ENCODE results near the gene ZMIZ1.
"Not testable (repeated sequence)": the region's sequence is repeated elsewhere in the genome, so short reads cannot be mapped to it uniquely, and the experiment has no call there.

ZMIZ1 gene

DNA sequence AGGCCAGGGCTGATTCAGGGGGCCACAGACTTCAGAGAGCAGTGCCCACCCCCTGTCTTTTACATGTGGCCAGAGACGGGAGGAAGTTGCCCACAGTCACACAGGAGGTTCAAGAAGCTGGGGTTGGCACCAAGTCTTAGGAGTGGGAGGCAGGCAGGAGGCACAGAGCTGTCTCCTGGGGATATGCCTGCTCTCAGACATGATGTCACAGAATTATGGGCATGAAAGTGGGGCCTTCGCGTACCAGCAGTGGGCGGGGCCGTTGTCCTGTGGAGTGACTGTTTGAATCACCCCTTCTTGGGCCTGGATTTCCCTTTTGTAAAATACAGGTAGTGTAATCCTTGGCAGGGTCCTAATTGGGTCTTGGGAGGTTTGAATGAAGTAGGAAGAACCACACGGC lies 197.3 kb downstream of the ZMIZ1 start:
- no peak for DNase-seq (ENCODE audit: low read depth)

DNA sequence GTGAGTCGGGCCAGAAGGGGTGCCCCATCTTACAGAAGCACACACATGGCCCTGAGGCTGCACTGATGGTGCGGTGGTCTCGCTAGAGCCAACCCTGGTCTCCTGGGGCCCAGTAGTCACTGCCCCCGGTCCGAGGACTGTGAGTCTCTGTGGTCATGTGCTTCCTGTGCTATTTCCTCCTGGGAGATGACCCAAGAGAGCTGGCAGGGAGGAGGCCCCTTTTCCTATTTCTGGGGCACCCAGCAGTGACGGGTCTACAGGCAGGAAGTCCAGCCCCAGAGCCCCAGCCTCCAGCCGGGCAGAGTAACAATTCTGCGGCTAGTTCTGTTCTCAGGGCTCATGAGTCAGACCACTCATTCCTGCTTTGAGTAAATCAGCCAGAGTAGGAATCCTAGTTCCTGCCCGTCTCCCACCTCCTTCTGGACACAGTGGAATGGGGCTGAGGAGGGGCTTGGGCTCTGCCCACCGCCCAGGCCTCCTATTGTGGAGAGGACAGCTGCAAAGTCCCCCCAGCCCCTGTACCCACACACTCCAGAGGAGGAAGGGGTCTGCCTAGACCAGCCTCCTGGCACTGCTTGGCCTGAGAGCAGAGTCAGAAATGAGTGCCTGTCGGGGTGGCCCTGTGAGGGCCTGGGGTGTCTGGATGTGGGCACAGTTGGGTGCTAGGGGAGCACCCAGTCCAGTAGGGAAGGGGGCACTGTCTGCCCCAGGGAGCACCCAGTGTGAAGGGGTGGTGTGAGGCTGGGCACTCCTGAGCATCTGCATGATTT lies 198.0 kb downstream of the ZMIZ1 start:
- DNase-seq (ENCODE audit: low read depth): peak; percentile 94

DNA sequence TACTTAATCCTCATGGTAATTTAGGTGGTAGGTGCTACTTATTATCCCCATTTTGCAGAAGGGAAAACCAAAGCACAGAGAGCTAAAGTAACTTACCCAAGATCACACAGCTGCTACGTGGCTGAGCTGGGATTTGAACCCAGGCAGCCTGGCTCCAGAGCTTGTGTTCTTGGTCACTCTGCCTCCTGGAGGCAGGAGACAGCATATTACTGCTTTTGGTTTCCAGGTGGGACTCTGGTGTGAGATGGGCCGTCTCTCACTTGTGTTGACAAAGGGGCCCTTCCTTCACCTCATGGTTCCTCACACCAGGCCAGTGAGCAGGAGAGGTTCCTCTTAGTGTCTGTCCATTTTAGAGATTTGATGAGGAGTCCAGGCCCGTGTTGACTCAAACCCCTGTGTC lies 198.7 kb downstream of the ZMIZ1 start:
- no peak for DNase-seq (ENCODE audit: low read depth)

DNA sequence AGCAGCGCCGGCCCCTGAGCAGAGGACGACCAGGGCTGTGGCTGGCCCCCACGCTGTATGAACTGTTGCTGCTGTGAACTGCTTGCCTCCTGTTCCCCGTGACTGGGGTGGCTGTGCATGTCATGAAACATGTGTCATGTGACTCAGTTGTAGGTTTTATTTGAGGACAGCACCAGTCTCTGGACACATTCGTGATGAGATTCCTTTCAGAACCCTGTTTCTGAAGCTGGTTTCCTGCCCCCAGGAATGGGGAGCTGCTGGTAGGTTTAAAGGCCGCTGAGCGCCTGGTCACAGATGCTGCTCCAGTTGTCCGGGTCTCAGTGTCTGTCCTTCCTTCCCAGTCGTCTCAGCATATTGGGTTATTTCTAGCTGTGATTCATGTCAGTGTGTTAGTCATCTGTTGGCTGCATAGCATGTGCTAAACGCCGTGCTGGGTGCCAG lies 199.4 kb downstream of the ZMIZ1 start:
- peak; percentile 42 for DNase-seq (ENCODE audit: low read depth)

DNA sequence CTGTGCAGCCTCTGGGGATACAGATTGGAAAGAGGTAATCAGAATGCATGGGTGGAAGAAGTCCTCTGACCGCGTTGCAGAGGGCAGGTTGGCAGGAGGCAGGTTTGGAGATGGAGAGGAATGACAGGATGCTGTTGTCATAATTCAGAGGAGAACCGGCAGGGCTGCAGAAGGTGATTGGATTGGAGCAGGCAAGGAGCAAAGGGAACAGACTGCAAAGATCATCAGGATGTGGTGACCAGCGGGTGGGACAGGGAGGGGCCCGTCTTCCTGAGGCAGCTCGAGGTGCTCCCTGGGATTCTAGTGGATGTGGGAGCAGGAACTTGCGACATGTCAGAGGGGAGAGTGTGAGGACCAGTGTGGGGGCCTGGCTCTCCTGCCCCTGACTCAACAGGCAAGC lies 200.0 kb downstream of the ZMIZ1 start:
- no peak for DNase-seq (ENCODE audit: low read depth)

DNA sequence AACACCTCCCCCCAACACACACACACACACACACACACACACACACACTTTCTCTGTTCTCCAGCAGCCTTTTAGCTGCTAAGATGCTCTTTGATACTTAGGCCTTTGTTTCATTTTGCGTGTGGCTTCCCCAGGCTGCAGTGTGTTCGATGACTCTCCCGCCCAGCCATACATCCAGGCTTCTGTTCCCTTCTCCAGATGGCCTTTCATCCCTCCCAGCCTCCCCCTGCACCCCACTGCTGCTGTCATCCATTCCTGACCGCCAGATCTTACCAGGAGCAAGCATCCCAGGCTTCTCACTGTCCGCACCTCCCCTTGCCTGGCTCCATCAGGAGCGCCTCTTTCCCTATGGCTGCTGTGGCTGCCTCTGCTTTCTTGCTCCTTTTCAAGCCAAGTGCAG lies 200.7 kb downstream of the ZMIZ1 start:
- no peak for DNase-seq (ENCODE audit: low read depth)

DNA sequence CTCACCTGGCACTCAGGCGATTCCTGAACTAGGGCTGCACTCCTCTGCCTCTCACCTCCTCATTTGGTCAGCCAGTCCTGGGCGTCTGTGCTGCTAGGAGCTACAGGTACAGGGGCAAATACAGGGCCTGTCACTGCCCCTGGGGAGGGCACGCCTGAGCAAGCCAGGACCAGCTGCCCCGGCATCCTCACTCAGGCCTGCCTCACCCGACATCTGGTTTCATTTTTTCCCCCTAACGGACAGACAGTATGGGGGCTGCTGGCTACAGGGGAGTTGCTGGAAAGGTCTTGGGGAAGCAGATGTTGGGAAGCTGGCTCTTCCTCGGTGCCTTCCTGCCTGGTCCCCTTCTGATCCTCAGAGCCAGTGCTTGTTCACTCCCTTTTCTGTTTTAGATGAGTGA lies 201.2 kb downstream of the ZMIZ1 start:
- DNase-seq (ENCODE audit: low read depth): no peak

DNA sequence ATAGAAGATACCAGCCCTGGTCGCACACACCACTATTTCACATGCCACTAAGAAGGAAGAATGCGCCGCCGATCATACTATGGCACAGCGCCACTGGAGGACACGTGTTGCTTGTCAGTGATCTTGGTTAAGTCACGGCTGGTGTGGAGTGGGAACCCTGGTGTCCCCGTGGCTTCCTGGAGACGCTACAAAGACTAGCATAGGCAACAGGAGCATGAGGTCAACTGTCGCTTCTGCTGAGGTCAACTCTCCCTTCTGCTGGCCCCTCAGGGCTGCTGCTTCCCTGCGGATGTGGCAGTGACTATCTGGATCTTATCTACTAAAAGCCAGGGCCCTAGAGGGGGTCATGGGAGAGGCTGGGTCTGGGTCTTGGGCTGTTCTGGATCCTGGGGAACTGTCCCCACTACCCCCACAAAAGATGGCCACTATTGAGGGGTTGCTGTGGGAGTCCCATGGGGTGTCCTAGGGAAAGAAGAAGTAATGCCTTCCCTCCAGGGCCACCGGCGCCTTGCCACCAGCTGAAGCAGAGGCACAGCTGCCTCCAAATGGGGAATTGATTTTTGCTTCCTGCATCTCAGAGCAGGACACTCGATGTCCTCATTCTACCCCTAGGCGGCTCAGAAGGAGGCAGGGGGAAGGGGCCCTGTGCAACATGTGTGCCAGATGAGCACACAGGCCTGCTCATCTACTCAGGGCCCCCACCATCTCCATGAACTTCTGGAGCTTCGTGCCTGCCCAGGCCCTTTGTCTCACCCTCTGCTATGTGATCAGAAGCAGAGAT lies 201.9 kb downstream of the ZMIZ1 start:
- no peak for DNase-seq (ENCODE audit: low read depth)

DNA sequence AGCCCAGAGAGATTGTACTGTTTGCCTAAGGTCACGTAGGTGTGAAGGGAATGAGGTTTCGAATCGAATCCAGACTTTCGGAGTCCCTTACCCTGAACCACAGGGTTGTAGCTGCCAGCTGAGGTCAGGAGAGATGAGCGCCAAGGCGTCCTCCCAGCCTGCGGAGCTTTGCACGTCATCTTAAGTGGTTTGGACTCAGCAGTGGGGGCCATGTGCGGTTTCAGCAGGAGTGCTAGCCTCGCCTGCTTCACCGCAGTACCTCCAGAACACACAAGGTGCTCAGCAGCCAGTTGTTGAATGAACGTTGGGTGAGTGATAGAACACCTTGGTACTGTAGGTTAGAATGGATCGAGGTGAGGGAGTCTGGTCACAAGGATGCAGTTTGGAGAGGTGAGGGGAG lies 203.6 kb downstream of the ZMIZ1 start:
- DNase-seq (ENCODE audit: low read depth): no peak

DNA sequence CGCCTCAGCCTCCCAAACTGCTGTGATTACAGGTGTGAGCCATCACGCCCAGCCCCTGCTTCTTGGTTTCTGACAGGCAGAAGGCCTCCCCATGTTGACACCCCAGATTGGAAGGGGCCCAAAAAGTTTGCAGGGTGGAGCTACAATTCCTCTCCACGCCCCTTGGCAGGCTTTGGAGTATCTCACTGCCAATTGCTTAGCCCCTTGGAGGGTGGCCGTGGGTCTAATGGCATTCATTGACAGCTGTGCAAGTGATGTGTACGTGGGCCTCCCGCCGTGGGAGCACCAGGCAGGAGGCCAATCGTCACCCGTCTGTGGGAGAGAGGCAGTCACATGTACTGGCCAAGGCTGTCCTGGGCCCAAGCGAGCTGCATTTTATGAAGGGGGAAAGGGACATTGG lies 204.8 kb downstream of the ZMIZ1 start:
- no peak for DNase-seq (ENCODE audit: low read depth)

DNA sequence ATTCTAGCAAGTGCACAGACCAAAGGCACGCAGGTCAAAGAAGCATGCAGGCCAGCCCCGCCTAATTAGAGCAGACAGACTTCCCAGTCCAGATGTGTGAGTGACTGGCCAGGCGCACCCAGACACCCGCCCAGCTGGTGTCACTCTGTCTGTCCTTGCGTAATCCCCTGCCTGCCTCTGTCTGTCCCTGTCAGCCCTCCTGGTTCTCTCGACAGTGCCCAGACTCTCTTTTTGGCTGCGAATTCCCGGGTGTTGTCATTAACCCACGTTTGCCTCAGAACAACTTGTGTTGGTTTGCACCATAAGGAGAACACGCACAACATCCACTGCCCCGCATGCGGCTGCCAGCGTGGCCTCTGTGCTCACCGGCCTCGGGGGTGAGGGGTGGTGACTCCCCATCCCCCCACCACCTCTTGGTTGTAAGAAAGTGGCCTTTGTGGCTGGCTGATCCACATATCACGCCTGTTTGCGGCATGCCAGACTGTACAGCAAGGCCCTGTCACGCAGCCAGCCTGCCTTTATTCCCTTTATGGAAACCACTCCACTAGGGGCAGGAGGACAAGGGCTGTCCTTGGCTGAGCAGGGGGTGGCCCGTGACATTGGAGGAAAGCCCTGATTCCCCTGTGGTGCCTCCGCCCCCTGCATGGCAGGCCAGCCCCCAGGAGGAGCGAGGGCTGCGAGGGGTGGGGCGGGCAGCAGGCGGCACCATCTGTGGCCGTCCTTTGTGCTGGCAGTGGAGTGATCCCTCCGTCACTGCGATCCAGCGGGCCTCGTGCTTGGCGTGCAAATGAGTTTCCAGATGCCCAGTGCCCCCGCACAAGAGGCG lies 205.7 kb downstream of the ZMIZ1 start:
- no peak for DNase-seq (ENCODE audit: low read depth)

DNA sequence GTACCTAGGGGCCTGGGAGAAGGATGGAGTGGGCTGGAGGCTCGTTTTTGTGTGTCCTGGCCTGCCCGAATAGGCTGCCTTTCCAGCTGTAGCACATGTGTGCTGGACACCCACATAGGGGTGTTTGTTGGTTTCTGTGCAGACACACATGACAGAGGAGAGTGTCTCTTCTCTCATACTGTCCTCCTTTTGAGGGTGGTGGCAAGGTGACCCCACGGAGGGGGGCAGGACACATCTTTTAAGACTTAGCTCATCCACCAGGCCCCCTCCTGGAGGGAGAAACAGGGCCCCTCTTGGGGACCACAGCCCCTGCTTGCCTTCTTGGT lies 206.3 kb downstream of the ZMIZ1 start:
- no peak for DNase-seq (ENCODE audit: low read depth)

DNA sequence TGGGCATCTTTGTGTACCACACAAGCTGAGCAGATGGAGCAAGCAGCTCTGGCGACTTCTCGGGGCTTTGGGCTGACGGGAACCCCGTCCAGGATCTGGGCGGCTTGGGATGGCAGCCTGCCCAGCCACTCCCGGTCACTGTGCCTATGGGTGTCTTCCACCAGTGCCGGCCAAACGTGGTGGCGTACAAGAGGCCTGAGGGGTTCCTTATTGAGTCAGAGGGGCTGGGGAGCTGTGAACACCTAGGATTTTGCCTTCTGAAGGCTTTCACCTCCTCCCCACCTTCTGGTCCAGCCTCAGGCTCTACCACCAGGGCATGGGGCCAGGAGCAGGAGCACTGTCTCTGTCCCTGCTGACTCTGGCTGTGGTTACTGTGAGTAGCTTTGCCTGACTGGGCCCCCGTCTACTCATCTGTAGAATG lies 206.7 kb downstream of the ZMIZ1 start:
- no peak for DNase-seq (ENCODE audit: low read depth)

DNA sequence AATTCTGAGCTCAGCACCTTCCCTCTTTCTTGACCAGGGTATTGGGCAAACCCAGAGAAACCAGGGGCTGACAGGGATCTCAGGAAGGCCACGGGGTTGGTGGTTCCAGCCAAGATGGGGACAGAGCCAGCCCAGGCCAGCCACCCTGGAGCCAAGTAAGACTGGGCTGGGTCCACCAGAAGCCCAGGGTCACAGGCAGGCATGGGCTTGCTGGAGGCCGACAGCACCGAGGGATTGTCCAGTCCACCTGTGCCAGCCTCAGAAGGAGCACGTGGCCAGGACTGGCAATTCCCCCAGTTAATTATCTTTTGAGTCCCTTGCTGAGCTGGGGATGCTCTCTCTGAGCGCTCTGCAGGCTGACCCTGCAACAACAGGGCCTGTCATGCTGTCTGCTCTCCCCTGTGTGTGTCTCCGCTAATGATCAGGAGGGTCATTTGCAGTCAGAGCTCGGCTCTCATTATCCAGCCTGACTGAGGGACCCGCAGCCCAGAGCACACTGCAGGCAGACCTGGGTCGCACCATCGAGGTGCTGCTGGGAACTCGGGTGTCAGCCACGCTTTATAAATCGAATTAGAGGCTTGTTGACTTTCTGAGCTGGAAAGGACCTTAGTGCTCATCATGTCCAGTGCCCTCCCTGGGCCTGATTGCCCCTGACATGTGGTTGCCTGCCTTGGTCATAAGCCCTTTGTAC lies 209.0 kb downstream of the ZMIZ1 start:
- no peak for DNase-seq (ENCODE audit: low read depth)

DNA sequence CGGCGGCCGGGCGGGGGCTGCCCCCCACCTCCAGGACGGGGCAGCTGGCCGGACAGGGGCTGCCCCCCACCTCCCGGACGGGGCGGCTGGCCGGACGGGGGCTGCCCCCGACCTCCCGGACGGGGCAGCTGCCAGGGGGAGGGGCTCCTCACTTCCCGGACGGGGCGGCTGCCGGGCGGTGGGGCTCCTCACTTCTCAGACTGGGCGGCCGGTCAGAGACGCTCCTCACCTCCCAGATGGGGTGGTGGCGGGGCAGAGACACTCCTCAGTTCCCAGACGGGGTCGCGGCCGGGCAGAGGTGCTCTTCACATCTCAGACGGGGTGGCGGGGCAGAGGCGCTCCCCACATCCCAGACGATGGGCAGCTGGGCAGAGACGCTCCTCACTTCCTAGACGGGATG lies 210.3 kb downstream of the ZMIZ1 start:
- not testable (repeated sequence) for DNase-seq (ENCODE audit: low read depth)

DNA sequence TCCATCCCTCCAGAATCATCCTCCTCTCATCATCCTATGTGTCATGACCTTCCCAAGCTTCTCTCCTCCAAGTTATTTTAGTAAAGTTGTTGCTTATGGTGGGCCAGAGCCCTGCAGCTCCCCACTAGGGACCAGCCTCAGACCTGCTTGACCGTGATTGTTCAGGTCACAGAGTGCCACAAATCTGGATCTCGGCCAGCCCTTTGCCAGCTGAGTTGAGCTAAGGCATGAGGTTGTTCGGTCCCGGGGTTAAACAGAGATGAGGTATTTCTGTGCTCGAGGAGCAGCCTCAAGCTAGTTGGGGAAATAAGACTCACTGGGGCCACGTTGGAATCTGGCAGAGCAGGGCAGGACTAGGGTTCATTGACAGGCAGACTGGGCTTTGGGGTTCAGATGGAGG lies 212.2 kb downstream of the ZMIZ1 start:
- no peak for DNase-seq (ENCODE audit: low read depth)

DNA sequence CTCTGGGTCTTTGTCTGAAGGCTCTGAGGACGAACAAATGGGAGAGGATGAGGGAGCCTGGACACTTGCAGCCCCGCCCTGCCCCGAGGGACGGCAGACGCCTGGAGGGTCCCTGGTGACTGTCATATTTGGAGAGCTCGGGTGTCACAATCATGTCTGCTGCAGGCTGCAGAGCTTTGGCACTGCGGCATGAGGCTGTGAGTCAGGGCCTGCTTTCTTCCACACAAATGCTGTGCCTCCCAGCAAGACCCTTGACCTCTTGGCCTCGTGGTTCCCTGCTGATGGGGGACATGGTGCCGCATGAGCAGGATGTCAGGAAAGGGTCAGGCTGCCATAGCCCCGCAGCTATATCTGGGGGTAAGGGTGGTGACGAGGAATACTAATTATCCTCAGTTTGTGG lies 213.6 kb downstream of the ZMIZ1 start:
- DNase-seq (ENCODE audit: low read depth): no peak

DNA sequence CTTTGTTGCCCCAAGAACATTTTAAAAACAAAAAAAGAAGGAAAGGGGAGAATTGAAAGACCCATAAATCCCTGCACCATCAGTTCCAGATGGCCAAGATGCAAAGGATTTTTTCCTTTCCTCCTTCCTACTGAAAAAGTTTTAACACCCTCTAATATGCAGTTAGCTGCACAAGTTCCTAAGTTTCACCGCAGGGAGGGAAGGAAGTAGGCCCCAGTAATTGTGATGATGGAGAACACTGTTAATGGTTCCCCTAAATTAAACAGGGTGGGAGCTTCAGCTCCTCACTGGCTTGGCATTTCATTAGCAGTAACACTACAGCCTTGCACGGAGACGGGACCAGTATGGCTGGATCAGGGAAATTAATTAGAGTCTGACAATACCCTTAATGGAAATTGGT lies 214.8 kb downstream of the ZMIZ1 start:
- DNase-seq (ENCODE audit: low read depth): no peak

DNA sequence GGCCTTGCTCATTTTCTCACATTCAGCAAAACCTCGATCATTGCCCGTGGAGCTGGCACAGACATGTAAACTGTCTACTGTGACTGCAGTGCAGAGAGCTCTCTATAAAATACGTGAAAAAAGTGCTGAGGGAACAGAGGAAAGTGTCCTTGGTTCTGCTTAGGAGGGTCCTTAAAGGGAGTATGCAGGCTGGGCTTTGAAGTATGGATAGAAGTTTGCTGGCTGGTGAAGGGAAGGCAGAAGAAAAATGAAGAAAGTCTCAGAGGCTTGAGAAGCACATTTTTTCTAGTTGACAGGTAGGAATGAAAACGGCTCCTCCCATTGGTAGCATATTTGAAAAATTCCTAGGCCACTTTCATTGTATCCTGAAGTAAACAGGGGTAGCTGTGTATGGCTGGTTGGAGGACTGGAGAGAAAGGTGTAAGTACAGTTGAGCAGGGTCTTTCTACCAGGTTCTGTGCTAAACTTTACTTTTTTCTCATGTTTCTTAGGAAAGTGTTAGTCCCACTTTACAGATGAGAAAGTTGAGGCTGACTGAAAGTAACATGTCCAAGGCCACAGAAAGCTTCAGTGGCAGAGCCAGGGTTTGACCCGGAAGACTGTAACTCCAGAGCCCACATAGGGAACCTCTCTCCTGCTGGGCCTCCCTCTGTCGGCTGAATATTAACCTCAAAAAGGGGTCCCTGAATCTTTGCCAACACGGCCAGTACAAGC lies 215.5 kb downstream of the ZMIZ1 start:
- DNase-seq (ENCODE audit: low read depth): no peak

DNA sequence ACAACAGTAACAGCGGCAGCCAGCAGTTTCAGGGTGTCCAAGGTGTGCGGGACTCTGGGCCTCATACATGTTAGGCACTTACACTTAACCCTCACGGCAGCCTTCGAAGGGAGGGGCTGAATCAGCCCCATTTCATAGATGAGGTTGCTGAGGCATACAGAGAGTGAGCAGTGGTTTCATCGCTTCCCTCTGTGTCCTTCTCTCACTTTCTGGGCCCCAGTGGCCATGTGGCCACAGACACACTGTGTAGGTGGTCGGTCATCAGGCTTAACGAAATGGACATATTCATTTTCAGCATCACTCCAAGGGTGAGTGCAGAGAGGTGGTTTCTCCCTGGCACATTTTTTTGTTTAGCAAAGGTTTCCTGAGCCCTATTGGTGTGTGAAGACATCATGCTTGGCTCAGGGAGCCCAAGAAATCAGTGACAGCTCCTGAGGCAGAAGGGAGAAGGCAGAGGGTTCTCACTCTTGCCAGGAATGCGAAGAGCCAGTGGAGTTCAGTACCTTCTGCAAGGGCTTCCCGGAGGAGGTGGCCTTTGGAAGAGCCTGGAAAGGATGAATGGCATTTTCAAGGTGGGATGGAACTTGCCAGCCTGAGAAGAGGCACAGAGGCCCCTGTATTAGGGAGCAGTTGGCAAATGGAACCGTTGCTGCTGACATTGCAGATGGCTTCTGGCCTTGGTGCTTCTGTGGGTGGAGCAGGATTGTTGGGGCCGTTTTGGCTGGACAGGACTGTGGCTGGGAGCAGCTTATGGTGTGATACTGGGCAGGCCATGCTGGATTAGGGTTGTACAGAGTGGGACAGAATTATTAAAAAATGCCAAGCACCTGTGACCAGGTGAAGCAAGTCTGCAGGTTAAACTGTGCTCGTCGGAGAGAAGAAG lies 216.8 kb downstream of the ZMIZ1 start:
- no peak for DNase-seq (ENCODE audit: low read depth)

All from amniotic epithelial cell (primary cell).